Activated CD8-positive, alpha-beta T cell treated with anti-CD3 and anti-CD28 coated beads for 36 hours (primary cell): Measurements from ENCODE around the gene FAM50A. TPM values are rescaled to one million over a fixed set of nuclear protein-coding genes. Genes with fewer than 3 reads are reported as not detected.
"Not testable (repeated sequence)": the region's sequence is repeated elsewhere in the genome, so short reads cannot be mapped to it uniquely, and the experiment has no call there.

ENCODE experiments used
- ATAC-seq: fragments of 200-7000 bp; cut with Tn5 transposase; one replicate; pipeline ENCODE4 v1.10.0; 2021; ENCODE audit warnings: mild to moderate bottlenecking, moderate library complexity
- CTCF ChIA-PET: fragments of 350-600 bp; sonication (Branson Sonifier 250); formaldehyde crosslinking; loops from one replicate; lab custom pipeline; 2021; ENCODE audit warnings: antibody characterized with exemption; lab: Charles Lee
- POLR2A ChIA-PET: fragments of 350-600 bp; sonication (Branson Sonifier 250); formaldehyde crosslinking; loops from one replicate; lab custom pipeline; 2021; ENCODE audit warnings: antibody characterized with exemption; lab: Charles Lee
- DNase-seq: peaks from one replicate; pipeline ENCODE4 v3.0.0-alpha.2; 2020
- H3K27ac Mint-ChIP-seq: one replicate; pipeline ENCODE4 v1.8.0; 2021; ENCODE audit warnings: mild to moderate bottlenecking, mixed read lengths
- H3K27me3 Mint-ChIP-seq: one replicate; pipeline ENCODE4 v1.8.0; 2021; ENCODE audit warnings: mixed read lengths
- H3K36me3 Mint-ChIP-seq: one replicate; pipeline ENCODE4 v1.8.0; 2021; ENCODE audit warnings: low read depth, mixed read lengths
- H3K4me1 Mint-ChIP-seq: one replicate; pipeline ENCODE4 v1.8.0; 2021; ENCODE audit warnings: low read depth, mixed read lengths
- H3K4me3 Mint-ChIP-seq: one replicate; pipeline ENCODE4 v1.8.0; 2021; ENCODE audit warnings: mild to moderate bottlenecking, moderate library complexity, mixed read lengths
- H3K9me3 Mint-ChIP-seq: one replicate; pipeline ENCODE4 v1.8.0; 2021; ENCODE audit warnings: mixed read lengths
- intact Hi-C: fragments of 100-400 bp; cut with micrococcal nuclease; formaldehyde crosslinking; loops from one replicate; pipeline ENCODE4 v1.10.0; 2022
- total RNA-seq, 2 experiments: library from RNA; stranded (reverse); gene quantifications; one replicate each; pipeline ENCODE4 v1.2.3, GENCODE V29; 2021
- TF ChIP-seq, protein P1 (sequence below): fragments of 200-600 bp; IDR thresholded peaks from one replicate; pipeline ENCODE4 v1.8.0; 2022; ENCODE audit warnings: antibody characterized with exemption, mild to moderate bottlenecking

FAM50A gene, protein sequence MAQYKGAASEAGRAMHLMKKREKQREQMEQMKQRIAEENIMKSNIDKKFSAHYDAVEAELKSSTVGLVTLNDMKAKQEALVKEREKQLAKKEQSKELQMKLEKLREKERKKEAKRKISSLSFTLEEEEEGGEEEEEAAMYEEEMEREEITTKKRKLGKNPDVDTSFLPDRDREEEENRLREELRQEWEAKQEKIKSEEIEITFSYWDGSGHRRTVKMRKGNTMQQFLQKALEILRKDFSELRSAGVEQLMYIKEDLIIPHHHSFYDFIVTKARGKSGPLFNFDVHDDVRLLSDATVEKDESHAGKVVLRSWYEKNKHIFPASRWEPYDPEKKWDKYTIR
- total RNA-seq, result 10 to 100 TPM; 43.6 to 47.5 TPM

- ChIA-PET POLR2A (interaction anchor here (1.5 kb wide), 1 partner anchor 34 kb away, joined by 4 read pairs; no protein-coding TSS in a partner anchor), CTCF (interaction anchor here (1.0 kb wide), 1 partner anchor 83 kb away, joined by 3 read pairs; no protein-coding TSS in a partner anchor)
- Mint-ChIP-seq H3K27ac (peak within 1 kb of the TSS; percentile 67), H3K4me1 (peaks cover 28% of the 10 kb centered on the region), H3K27me3 (no peaks in the 10 kb centered on the region), H3K9me3 (no peaks in the 10 kb centered on the region), H3K4me3 (peak within 1 kb of the TSS; percentile 69), H3K36me3 (peaks cover 7% of the 10 kb centered on the region)
- TF ChIP-seq, protein P1, sequence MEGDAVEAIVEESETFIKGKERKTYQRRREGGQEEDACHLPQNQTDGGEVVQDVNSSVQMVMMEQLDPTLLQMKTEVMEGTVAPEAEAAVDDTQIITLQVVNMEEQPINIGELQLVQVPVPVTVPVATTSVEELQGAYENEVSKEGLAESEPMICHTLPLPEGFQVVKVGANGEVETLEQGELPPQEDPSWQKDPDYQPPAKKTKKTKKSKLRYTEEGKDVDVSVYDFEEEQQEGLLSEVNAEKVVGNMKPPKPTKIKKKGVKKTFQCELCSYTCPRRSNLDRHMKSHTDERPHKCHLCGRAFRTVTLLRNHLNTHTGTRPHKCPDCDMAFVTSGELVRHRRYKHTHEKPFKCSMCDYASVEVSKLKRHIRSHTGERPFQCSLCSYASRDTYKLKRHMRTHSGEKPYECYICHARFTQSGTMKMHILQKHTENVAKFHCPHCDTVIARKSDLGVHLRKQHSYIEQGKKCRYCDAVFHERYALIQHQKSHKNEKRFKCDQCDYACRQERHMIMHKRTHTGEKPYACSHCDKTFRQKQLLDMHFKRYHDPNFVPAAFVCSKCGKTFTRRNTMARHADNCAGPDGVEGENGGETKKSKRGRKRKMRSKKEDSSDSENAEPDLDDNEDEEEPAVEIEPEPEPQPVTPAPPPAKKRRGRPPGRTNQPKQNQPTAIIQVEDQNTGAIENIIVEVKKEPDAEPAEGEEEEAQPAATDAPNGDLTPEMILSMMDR, result no peak
- ATAC-seq (peak; percentile 85), DNase-seq (peak; percentile 77)
- intact Hi-C loops, result no loop called here
These were observed at the start of gene FAM50A for GRCh38 chrX:154443992-154444754. FAM50A (plus strand) TSS chrX:154444141; CDS start chrX:154444236, 95 bp downstream.

GRCh38 chrX:154396363-154396762 lies 47.6 kb upstream of the FAM50A start:
- DNase-seq, H3K4me1 Mint-ChIP-seq, H3K27me3 Mint-ChIP-seq, ATAC-seq, intact Hi-C loops, H3K27ac Mint-ChIP-seq, CTCF ChIA-PET, H3K9me3 Mint-ChIP-seq: not testable (repeated sequence)
- Mint-ChIP-seq H3K4me3 (peak overlapping the region; percentile 98), H3K36me3 (peaks cover 30% of the 10 kb centered on the region)
- POLR2A ChIA-PET, result interaction anchor here (5.7 kb wide), 1 partner anchor 20 kb away, joined by 30 read pairs; no protein-coding TSS in a partner anchor

GRCh38 chrX:154396973-154397887 lies 46.7 kb upstream of the FAM50A start:
- TF ChIP-seq, protein P1, result no peak
- POLR2A ChIA-PET, result interaction anchor here (0.7 to 6.2 kb wide), 16 partner anchors 13 to 430 kb away, joined by 3 to 97 read pairs (median 12); partner anchors contain the start of genes ATP6AP1, DNASE1L1, EMD and HCFC1
- Mint-ChIP-seq H3K9me3 (no peaks in the 10 kb centered on the region), H3K27me3 (no peaks in the 10 kb centered on the region), H3K4me1 (peaks cover 2% of the 10 kb centered on the region), H3K27ac (peak overlapping the region; percentile 100), H3K4me3 (peak overlapping the region; percentile 98), H3K36me3 (peaks cover 30% of the 10 kb centered on the region)
- CTCF ChIA-PET, result interaction anchor here (1.2 to 2.7 kb wide), 2 partner anchors 13 to 24 kb away, joined by 3 to 9 read pairs; no protein-coding TSS in a partner anchor
- ATAC-seq (peak; percentile 54), DNase-seq (peak; percentile 73)
- intact Hi-C loops, result no loop called here

DNA sequence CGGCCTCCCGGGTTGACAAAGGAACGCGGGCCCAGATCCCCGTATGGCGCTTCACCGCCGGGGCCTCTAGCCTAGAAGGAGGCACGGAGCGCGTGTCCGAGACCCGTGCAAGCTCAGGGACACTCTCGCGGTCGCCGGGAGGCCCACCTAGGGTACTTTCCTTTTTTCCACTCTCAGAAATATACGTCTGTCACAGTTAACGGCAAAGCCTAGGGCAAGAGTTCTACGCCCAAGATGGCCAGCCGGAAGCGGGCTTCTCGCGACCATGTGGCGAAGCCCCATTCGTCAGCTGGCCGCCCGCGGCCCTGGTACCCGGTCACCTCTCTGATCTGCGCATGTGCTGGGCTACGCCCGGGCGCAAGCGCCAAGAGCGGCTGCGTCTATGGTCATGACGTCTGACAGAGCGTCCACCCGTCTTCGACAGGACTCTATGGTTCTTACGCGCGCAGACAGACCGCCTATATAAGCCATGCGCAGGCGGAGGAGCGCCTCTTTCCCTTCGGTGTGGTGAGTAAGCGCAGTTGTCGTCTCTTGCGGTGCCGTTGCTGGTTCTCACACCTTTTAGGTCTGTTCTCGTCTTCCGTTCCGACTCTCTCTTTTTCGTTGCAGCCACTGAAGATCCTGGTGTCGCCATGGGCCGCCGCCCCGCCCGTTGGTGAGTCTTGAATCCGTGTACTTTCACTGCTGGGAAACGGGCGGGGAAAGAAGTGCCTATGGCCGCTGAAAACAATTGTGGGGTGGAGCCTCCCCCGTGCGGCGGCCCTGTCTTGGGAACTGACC lies 45.9 kb upstream of the FAM50A start, which contains the start of gene RPL10:
Gene RPL10 (plus strand): TSS at position 490 of the 780 bp plus-strand sequence. CDS start 143 bp downstream, at position 633.
- ChIA-PET POLR2A (interaction anchor here (0.7 to 6.2 kb wide), 23 partner anchors 12 to 431 kb away, joined by 3 to 97 read pairs (median 9); partner anchors contain the start of genes ATP6AP1, DNASE1L1, EMD and HCFC1), CTCF (interaction anchor here (1.2 to 2.7 kb wide), 2 partner anchors 13 to 25 kb away, joined by 3 to 9 read pairs; no protein-coding TSS in a partner anchor)
- peaks cover 2% of the 10 kb centered on the region for H3K4me1 Mint-ChIP-seq
- DNase-seq (peak; percentile 93), ATAC-seq (peak; percentile 84)
- no peaks in the 10 kb centered on the region for H3K9me3 Mint-ChIP-seq
- peaks cover 30% of the 10 kb centered on the region for H3K36me3 Mint-ChIP-seq
- TF ChIP-seq, protein P1, result no peak
- H3K4me3 Mint-ChIP-seq, result peak within 1 kb of the TSS; percentile 98
- intact Hi-C loops, result no loop called here
- H3K27ac Mint-ChIP-seq, result peak within 1 kb of the TSS; percentile 100
- no peaks in the 10 kb centered on the region for H3K27me3 Mint-ChIP-seq
